ENCODE results near the gene MEN1.
"Not testable (repeated sequence)": the region's sequence is repeated elsewhere in the genome, so short reads cannot be mapped to it uniquely, and the experiment has no call there.

Gene MEN1

DNA sequence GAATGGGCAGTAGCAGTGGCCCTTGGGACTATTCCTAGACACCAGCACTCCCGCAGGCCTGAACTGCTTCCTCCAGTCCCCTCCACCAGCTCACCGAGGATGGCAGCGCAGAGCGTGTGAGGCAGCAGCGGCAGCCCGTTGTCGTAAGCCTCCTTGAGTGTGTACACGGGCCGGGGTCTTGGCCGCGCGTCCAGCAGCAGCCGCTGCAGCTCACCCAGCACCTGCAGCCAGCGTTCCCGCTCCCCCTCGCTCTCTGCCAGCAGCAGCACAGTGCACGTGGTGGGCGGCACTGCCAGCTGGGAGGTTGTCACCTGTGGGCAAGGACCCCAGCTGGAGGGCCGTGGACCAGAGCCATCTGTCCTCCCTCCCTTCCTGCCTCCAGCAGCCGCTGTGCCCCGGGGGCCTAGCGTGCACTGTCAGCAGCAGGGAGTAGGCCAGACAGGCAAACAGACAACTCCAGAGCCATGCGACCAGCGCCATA lies 21.1 kb upstream of the MEN1 start:
- DNase-seq, result no peak

DNA sequence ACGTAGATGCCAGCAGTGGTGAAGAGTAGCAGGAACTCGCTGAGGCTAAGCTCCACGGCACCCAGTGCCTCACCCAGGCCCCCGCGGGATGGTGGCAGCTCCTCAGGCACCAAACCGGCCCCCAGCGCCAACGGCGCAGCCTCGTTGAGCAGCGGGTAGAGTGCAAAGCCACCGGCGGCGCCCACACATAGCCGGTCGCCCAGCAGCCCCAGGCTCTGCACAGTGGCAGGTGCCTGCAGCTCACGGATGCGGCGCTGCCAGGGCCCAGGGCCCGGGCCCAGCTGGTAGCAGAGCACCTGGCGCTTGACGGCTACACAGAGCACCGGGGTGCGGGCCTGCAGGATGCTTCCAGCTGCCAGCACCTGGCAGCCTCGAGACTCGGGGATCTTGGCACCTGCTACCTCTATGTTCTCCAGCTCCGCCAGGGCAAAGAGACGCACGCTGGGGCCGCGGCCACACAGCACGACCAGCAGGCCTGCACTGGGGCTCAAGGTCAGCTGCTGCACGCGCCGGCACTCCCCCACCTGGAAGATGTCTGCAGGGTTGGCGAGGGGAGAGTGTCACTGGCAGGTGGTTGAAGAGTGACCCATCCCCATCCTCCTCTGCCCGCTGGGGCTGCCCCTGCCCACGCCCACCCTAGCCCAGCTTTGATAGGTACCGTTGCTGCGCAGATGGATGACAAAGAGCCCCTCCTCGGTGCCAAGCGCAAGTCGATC lies 19.3 kb upstream of the MEN1 start:
- no peak for DNase-seq

- no peak for DNase-seq
These were observed 17.1 kb upstream of the MEN1 start for GRCh38 chr11:64827451-64827839.

GRCh38 chr11:64826578-64827450 lies 16.5 kb upstream of the MEN1 start:
- DNase-seq, result no peak

- DNase-seq, result no peak
These were observed 15.7 kb upstream of the MEN1 start for GRCh38 chr11:64826062-64826461.

DNA sequence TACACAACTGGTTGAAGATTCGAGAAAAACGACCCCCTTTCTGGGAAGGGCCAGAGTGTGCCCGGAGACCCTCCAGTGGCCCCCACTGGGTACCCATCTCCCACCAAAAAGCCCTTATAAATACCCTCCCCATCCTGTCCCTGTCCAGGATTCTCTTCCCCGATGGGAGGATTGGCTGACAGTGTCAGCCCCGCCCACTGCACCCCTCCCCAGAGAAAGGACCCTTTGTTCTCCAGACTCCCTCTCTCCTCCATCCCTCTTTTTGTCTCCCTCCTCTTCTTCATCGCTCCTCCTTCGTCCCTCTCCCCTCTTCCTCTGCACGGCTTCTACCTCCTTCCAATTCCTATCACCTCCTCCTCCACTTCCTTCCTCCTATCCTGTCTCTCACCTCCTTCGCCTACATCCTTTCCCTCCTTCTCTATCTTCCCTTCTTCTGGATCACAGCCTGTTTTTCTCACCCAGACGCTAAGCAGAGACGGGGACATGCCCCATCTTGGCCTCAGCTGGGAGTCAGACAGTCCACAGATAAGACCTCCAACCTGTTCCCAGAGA lies 13.3 kb upstream of the MEN1 start:
- DNase-seq, result no peak

DNA sequence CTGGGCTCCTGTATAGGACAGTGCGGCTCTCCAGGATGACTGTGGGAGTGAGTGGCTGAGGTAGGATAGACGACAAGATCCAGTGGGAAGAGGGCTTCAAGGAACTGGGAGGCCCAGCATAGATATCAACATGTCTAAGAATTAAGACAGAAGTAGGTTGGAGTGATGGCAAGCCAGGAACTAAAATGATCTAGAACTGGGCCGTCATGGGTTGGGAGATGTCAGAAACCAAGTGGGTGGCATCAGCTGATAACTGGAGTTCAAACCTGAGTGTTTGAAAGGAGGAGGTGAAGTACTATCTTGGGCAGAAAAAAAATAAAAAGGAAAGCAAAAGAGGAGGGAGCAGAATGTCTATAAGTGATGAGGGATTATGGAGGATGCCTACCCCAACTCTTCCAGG lies 7.1 kb upstream of the MEN1 start:
- DNase-seq, result no peak

- DNase-seq, result not testable (repeated sequence)
These were observed 5.1 kb upstream of the MEN1 start for GRCh38 chr11:64815433-64815832.

DNA sequence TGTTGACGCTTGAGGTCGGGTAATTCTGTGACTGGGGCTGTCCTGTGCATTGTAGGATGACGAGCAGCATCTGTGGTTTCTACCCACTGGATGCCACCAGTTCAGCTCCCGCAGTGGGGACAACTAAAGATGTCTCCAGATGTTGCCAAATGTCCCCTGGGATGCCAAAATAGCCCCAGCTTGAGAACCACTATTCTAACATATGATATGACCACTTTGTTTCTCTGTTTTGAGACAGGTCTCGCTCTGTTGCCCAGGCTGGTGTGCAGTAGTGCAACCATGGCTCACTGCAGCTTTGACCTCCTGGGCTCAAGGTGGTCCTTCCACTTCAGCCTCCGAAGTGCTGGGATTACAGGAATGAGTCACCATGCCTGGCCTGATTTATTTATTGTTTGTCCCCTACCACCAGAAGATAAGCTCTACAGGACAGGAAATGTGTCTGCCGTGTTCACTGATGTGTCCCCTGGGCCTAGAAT lies 4.4 kb upstream of the MEN1 start:
- no peak for DNase-seq

DNA sequence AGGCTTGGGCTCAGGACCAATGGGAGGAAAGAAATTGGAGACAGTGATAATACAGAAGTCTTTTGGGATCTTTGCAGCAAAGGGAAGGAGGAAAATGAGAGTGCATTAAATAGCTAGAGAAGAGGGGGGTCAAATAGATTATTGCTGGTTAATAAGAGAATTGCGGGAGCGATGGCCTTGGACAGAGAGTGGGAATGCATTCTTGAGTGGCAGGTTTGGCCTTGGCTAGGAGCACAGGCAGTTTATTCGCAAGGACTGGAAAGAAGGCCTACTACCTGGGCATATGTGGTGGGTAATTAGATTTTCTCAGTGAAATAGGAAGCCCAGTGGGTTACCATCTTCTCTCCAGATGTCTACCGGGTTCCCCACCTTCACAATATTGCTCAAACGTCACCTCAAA lies 3.5 kb upstream of the MEN1 start:
- DNase-seq, result no peak

DNA sequence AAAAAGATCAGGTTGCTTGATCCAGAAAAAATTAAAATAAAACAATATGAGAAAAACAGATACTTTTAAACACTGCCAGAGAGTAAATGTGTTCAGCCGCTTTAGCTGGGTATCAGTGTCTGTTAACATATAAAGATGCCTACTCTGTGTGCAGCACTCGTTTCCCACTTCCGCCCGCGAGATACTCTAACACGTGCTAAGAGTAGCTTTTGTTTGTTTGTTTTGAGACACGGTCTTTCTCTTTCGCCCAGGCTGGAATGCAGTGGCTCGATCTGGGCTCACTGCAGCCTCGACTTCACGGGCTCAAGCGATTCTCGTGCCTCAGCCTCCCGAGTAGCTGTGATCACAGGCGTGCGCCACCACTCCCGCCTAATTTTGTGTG lies 531 bp upstream of the MEN1 start:
- no peak for DNase-seq

- DNase-seq, result peak; percentile 52
These were observed 540 bp downstream of the MEN1 start for GRCh38 chr11:64809781-64810241.

DNA sequence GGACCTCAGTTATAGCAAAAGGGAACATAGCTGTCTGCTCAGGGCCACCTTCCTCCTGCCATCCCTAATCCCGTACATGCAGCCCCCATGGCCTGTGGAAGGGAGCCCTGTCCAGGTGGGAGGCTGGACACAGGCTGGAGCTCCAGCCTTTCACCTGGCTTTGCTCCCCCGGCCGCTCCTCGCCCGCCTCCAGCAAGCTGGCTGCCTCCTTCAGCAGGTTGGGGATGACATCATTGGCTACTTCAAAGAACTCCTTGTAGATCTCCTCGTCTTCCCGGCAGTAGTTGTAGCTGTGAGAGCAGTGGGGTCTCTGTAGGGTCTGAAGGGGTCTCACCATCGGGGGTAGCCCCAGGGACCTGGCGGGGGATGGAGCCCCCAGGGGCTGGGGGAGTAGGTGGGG lies 4.9 kb downstream of the MEN1 start:
- DNase-seq, result no peak

DNA sequence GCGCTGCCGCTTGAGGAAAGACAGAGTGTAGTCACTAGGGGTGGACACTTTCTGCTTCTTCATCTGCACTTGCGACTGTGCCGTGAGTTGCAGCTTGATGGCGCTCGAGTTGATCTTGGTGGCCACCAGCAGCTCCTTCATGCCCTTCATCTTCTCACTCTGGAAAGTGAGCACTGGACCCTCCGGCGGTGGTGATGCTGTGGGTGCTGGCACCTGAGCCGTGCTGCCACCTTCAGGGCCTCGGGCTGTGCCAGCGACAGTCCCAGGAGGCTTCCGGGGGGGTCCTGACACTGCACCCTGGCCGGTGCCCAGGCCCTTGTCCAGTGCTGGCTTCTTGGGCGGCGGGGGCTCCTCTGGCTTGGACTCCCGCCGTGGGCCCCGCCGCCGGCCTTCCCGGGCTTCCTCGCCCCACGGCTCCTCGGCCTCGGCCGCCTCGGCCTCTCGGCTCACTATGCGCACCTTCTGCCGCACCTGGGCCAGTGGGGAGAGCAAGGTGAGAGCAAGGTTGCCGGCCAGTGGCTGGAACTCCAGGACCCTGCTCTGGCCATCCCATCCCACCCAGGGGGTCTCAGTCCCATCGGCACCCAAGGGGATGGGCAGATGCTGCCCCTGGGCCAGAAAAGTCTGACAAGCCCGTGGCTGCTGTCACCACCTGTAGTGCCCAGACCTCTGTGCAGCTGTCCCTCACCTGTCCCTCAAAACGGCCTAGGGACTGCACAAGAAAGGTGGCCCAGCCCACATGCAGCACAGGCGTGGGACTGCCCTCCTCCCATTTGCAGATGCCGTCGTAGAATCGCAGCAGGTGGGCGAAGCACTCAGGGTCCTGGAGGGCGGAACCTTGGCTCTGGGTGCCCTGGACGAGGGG lies 5.8 kb downstream of the MEN1 start:
- DNase-seq, result no peak

- no peak for DNase-seq
These were observed 6.5 kb downstream of the MEN1 start for GRCh38 chr11:64803846-64804345.

- peak; percentile 86 for DNase-seq
These were observed 7.0 kb downstream of the MEN1 start, which contains the start of gene MAP4K2 for GRCh38 chr11:64803158-64803845. Gene MAP4K2, minus strand, starts transcription at chr11:64803214. Its CDS starts 65 bp downstream, at chr11:64803149.

DNA sequence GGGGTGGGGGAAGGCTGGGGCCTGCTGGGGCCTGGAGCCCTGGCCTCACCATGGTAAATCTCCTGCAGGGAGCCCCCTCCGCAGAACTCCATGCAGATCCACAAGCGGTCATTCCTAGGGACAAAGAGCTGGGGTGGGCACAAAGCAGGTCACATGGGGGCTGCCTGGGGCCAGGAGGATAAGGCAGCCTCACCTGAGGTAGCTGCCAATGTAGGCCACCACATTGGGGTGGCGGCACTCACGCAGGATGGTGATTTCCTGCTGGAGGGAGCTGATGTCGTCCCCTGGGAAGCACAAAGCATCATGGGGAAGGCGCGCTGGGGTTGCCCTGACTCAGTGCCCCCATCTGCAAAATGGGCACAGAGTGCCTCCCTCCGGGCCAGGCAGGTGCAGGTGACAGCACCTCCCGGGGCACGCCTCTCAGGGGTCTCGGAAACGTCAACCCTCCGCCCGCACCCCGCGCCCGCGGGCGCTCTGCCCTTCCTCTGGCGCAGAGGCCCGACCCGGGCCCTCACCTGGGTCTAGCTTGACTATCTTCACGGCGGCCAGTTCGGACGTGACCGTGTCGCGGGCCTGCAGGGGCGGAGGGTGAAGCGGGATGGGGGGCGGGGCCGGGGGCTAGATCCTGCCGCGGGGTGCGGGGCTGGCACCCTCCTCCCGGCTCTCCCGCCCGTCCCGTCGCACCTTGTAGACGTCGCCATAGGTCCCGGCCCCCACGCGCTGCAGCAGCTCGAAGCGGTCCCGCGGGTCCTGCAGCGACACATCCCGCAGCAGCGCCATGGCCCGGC lies 7.8 kb downstream of the MEN1 start:
- DNase-seq, result no peak

GRCh38 chr11:64801561-64802369 lies 8.6 kb downstream of the MEN1 start:
- DNase-seq, result no peak

- no peak for DNase-seq
These were observed 9.2 kb downstream of the MEN1 start for GRCh38 chr11:64801158-64801464.

Measured in left hindlimb (tissue), 1 donor.